Gastroesophageal sphincter (tissue), 3 donors: ENCODE results near the gene MSRB2.

ENCODE experiments used
- EP300 ChIP-seq: sonication (generic); formaldehyde crosslinking; IDR thresholded peaks from one replicate; pipeline ENCODE4 v1.6.1; 2017; ENCODE audit warnings: antibody characterized with exemption, mild to moderate bottlenecking
- TF ChIP-seq, protein P1 (sequence below), 4 experiments: fragments of 200-600 bp in 2 of 4; fragments of 450-650 bp in 2 of 4; sonication (generic) in 1 of 4; IDR thresholded peaks; one replicate each; pipeline ENCODE4 v1.5.1; 2017 to 2019; ENCODE audit warnings: antibody characterized with exemption in 4 of 4, mild to moderate bottlenecking in 2 of 4, moderate library complexity in 2 of 4

DNA sequence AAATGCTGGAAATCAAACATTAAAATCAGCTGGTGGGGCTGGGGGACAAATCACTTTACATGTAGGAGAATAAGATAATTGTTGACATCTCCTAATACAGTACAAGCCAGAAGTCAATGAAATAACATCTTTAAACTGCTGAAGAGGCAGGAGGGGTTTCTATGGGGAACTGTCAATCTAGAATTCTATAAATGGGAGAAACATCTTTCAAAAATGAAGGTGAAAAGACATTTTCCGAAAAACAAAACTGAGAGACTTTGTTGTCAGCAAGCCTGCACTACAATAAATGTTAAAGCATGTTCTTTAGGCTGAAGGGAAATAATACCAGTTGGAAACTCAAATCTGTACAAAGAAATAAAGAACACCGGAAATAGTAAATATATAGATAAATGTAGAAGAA, 17.3 kb upstream of the MSRB2 start:
- TF ChIP-seq EP300: no peak
- TF ChIP-seq, protein P1, sequence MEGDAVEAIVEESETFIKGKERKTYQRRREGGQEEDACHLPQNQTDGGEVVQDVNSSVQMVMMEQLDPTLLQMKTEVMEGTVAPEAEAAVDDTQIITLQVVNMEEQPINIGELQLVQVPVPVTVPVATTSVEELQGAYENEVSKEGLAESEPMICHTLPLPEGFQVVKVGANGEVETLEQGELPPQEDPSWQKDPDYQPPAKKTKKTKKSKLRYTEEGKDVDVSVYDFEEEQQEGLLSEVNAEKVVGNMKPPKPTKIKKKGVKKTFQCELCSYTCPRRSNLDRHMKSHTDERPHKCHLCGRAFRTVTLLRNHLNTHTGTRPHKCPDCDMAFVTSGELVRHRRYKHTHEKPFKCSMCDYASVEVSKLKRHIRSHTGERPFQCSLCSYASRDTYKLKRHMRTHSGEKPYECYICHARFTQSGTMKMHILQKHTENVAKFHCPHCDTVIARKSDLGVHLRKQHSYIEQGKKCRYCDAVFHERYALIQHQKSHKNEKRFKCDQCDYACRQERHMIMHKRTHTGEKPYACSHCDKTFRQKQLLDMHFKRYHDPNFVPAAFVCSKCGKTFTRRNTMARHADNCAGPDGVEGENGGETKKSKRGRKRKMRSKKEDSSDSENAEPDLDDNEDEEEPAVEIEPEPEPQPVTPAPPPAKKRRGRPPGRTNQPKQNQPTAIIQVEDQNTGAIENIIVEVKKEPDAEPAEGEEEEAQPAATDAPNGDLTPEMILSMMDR (IDR thresholded peaks at IDR 0.05): no peak
